LNCaP clone FGC (cell line): ENCODE results near the gene XRCC6.

Experiments used
- DNase-seq: peaks from one replicate; pipeline ENCODE4 v3.0.0-alpha.2; 2011; ENCODE audit warnings: low read depth
- H3K4me3 ChIP-seq: 2 replicates; pipeline ENCODE4 v1.5.1; 2011; ENCODE audit warnings: mild to moderate bottlenecking, low read depth, low read length, control low read depth
- CTCF ChIP-seq: IDR thresholded peaks from 2 replicates; pipeline ENCODE4 v1.5.1; 2012; ENCODE audit warnings: mild to moderate bottlenecking; ENCODE audit not compliant: control insufficient read depth, insufficient read depth; ENCODE audit errors: extremely low read depth

The XRCC6 gene

GRCh38 chr22:41674846-41675340, 53.8 kb downstream of the XRCC6 start:
- DNase-seq = no peak
- H3K4me3 ChIP-seq = no peak overlapping the region
- no peak for TF ChIP-seq CTCF

GRCh38 chr22:41676134-41676533, 55.0 kb downstream of the XRCC6 start:
- no peak for DNase-seq
- no peak overlapping the region for H3K4me3 ChIP-seq

DNA sequence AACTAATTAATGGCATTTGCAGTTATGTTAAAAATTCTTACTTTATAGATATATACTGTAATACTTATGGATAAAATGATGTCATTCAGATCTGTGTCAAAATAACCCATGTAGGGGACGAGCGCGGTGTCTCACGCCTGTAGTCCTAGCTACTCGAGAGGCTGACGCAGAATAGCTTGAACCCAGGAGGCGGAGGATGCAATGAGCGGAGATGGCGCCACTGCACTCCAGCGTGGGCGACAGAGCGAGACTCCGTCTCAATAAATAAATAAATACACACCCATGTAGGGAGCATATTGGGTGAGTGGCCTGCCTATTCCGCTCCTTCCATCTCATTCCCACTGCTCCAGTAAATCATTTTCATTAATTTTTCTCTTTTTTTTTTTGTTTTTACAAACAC, 60.5 kb downstream of the XRCC6 start:
- DNase-seq = no peak

More at GRCh38 chr22:41676134-41676533, 55.0 kb downstream of the XRCC6 start:
- TF ChIP-seq CTCF = no peak

GRCh38 chr22:41682033-41682807, 61.1 kb downstream of the XRCC6 start:
- peak; percentile 56 for DNase-seq
- no peak for TF ChIP-seq CTCF
- H3K4me3 ChIP-seq = peak overlapping the region; percentile 74

More for the DNA sequence above, 60.5 kb downstream of the XRCC6 start:
- TF ChIP-seq CTCF = no peak
- H3K4me3 ChIP-seq = peak overlapping the region; percentile 74

DNA sequence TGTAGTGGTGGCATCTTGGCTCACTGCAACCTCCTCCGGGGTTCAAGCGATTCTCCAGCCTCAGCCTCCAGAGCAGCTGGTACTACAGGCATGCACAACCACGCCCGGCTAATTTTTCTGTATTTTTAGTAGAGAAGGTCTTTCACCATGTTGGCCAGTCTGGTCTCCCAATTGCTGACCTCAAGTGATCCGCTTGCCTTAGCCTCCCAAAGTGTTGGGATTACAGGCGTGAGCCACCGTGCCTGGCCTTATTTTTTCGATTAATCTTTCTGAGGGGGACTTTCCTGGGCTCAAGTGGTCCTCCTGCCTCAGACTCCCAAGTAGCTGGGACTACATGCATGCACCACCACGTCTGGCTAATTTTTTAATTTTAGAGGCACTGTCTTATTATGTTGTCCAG, 62.0 kb downstream of the XRCC6 start:
- H3K4me3 ChIP-seq = peak overlapping the region; percentile 74
- no peak for TF ChIP-seq CTCF

GRCh38 chr22:41683616-41684015, 62.5 kb downstream of the XRCC6 start:
- H3K4me3 ChIP-seq = no peak overlapping the region
- no peak for TF ChIP-seq CTCF
- no peak for DNase-seq

More for the DNA sequence above, 62.0 kb downstream of the XRCC6 start:
- no peak for DNase-seq
